SK-N-SH (cell line): Measurements from ENCODE around the gene SPIRE2. TPM values are rescaled to one million over a fixed set of nuclear protein-coding genes. Genes with fewer than 3 reads are reported as not detected.

Source experiments
- CTCF ChIA-PET: fragments of 300-600, 350-600 bp; formaldehyde crosslinking; extraction: SDS; loops from one replicate; lab custom pipeline; 2021; lab: Yijun Ruan, JAX
- POLR2A ChIA-PET: fragments of 350-600 bp; sonication (Branson Sonifier 250); formaldehyde crosslinking; extraction: SDS; loops from one replicate; lab custom pipeline; 2020; ENCODE audit warnings: antibody characterized with exemption, inconsistent platforms; lab: Yijun Ruan, JAX
- DNase-seq: peaks from one replicate; pipeline ENCODE4 v3.0.0; 2012
- H2AFZ ChIP-seq: fragments of 200-600 bp; sonication (generic); 2 replicates; pipeline ENCODE4 v1.8.1; 2016; ENCODE audit warnings: antibody characterized with exemption, mild to moderate bottlenecking, low read depth
- H3F3A ChIP-seq: fragments of 200-600 bp; sonication (generic); replicated peaks from 2 replicates; pipeline ENCODE3; 2016; ENCODE audit warnings: antibody characterized with exemption, mild to moderate bottlenecking; ENCODE audit not compliant: insufficient read depth
- H3K27ac ChIP-seq, 2 experiments: fragments of 200-500 bp in 1 of 2; fragments of 200-600 bp in 1 of 2; sonication (Bioruptor generic) in 1 of 2; sonication (generic), shearing (Covaris generic) in 1 of 2; 2 replicates each; pipeline versions ENCODE4 v1.5.1 to v1.6.1; 2014 to 2016; ENCODE audit warnings: low read depth in 2 of 2, inconsistent platforms in 1 of 2, low read length in 1 of 2, mild to moderate bottlenecking in 1 of 2, mixed read lengths in 1 of 2
- H3K27me3 ChIP-seq: fragments of 200-600 bp; sonication (generic), shearing (Covaris generic); 2 replicates; pipeline ENCODE4 v1.6.1; 2016; ENCODE audit warnings: mixed run types; ENCODE audit not compliant: insufficient read depth
- H3K36me3 ChIP-seq, 2 experiments: fragments of 200-500 bp in 1 of 2; fragments of 200-600 bp in 1 of 2; sonication (Bioruptor generic) in 1 of 2; sonication (generic) in 1 of 2; replicated peaks in 1 of 2; 2 replicates each; pipeline versions ENCODE3 to v1.5.1; 2014 to 2016; ENCODE audit warnings: low read length in 1 of 2, mild to moderate bottlenecking in 1 of 2; ENCODE audit not compliant: insufficient read depth in 2 of 2, control insufficient read depth in 1 of 2
- H3K4me1 ChIP-seq, 2 experiments: fragments of 200-500 bp in 1 of 2; fragments of 200-600 bp in 1 of 2; sonication (Bioruptor generic) in 1 of 2; sonication (generic), shearing (Covaris generic) in 1 of 2; 2 replicates each; pipeline versions ENCODE4 v1.5.1 to v1.6.1; 2014 to 2016; ENCODE audit warnings: low read depth in 1 of 2, low read length in 1 of 2, mixed run types in 1 of 2; ENCODE audit not compliant: insufficient read depth in 2 of 2, control insufficient read depth in 1 of 2
- H3K4me2 ChIP-seq: fragments of 200-600 bp; sonication (generic), shearing (Covaris generic); 2 replicates; pipeline ENCODE4 v1.6.1; 2017; ENCODE audit warnings: mixed run types
- H3K4me3 ChIP-seq, 2 experiments: fragments of 200-500 bp in 1 of 2; fragments of 200-600 bp in 1 of 2; sonication (Bioruptor generic) in 1 of 2; sonication (generic), shearing (Covaris generic) in 1 of 2; 2 replicates each; pipeline versions ENCODE4 v1.5.1 to v1.8.1; 2014 to 2016; ENCODE audit warnings: low read depth in 2 of 2, inconsistent platforms in 1 of 2, low read length in 1 of 2, mild to moderate bottlenecking in 1 of 2, mixed read lengths in 1 of 2, moderate library complexity in 1 of 2
- H3K79me2 ChIP-seq: fragments of 200-600 bp; sonication (generic); 2 replicates; pipeline ENCODE4 v1.8.1; 2017; ENCODE audit warnings: mild to moderate bottlenecking; ENCODE audit not compliant: insufficient read depth
- H3K9ac ChIP-seq: fragments of 200-600 bp; sonication (generic); 2 replicates; pipeline ENCODE4 v1.6.1; 2017; ENCODE audit warnings: mixed run types
- H3K9me2 ChIP-seq: fragments of 200-600 bp; sonication (generic); 2 replicates; pipeline ENCODE4 v1.6.1; 2017; ENCODE audit warnings: mixed run types
- H3K9me3 ChIP-seq: fragments of 200-600 bp; sonication (generic); 2 replicates; pipeline ENCODE4 v1.6.1; 2017; ENCODE audit warnings: mixed run types, mild to moderate bottlenecking, moderate library complexity
- H4K20me1 ChIP-seq: fragments of 200-600 bp; sonication (generic); 2 replicates; pipeline ENCODE4 v1.6.1; 2017; ENCODE audit warnings: mild to moderate bottlenecking, mixed run types; ENCODE audit not compliant: insufficient read depth
- CHD2 ChIP-seq: fragments of 150-350 bp; IDR thresholded peaks from 2 replicates; pipeline ENCODE4 v1.6.1; 2018; ENCODE audit warnings: low read length; ENCODE audit not compliant: partially characterized antibody
- ELF1 ChIP-seq: IDR thresholded peaks from 2 replicates; pipeline ENCODE4 v1.4.0; 2012
- EP300 ChIP-seq, 2 experiments: IDR thresholded peaks; 2 replicates each; pipeline versions ENCODE4 v1.4.0 to v1.6.1; 2012; ENCODE audit warnings: borderline replicate concordance in 1 of 2, low read depth in 1 of 2, low read length in 1 of 2
- GATA2 ChIP-seq: sonication (generic); formaldehyde crosslinking; IDR thresholded peaks from 2 replicates; pipeline ENCODE4 v1.5.0; 2020; ENCODE audit warnings: mild to moderate bottlenecking, missing genetic modification reagents
- NFIC ChIP-seq: IDR thresholded peaks from 2 replicates; pipeline ENCODE4 v1.4.0; 2012; ENCODE audit warnings: borderline replicate concordance
- RCOR1 ChIP-seq: fragments of 150-350 bp; IDR thresholded peaks from 2 replicates; pipeline ENCODE4 v1.6.1; 2017; ENCODE audit warnings: antibody characterized with exemption, low read length
- TCF12 ChIP-seq: IDR thresholded peaks from 2 replicates; pipeline ENCODE4 v1.4.0; 2012
- WGBS: methylation state at CpG from one replicate; pipeline ENCODE4 v1.1.6; 2017; ENCODE audit warnings: low lambda C conversion rate; 5-methylcytosine and 5-hydroxymethylcytosine counted together
- polyA plus RNA-seq, 3 experiments: library from polyadenylated mRNA; depleted of rRNA; stranded (reverse); fragments of >200 nt; gene quantifications; 2 replicates each; pipeline ENCODE4 v1.2.3, GENCODE V29; 2012
- TF ChIP-seq, protein P1 (sequence below): IDR thresholded peaks from 2 replicates; pipeline ENCODE4 v1.6.1; 2012; ENCODE audit warnings: mild to moderate bottlenecking, low read depth, low read length, moderate library complexity

The SPIRE2 gene
- polyA plus RNA-seq, 1 of the 3 experiments (the other 2 are of a cell fraction): 15.3 TPM

GRCh38 chr16:89786474-89787364 is 41.6 kb upstream of the SPIRE2 start (continued):
- TF ChIP-seq, protein P1, sequence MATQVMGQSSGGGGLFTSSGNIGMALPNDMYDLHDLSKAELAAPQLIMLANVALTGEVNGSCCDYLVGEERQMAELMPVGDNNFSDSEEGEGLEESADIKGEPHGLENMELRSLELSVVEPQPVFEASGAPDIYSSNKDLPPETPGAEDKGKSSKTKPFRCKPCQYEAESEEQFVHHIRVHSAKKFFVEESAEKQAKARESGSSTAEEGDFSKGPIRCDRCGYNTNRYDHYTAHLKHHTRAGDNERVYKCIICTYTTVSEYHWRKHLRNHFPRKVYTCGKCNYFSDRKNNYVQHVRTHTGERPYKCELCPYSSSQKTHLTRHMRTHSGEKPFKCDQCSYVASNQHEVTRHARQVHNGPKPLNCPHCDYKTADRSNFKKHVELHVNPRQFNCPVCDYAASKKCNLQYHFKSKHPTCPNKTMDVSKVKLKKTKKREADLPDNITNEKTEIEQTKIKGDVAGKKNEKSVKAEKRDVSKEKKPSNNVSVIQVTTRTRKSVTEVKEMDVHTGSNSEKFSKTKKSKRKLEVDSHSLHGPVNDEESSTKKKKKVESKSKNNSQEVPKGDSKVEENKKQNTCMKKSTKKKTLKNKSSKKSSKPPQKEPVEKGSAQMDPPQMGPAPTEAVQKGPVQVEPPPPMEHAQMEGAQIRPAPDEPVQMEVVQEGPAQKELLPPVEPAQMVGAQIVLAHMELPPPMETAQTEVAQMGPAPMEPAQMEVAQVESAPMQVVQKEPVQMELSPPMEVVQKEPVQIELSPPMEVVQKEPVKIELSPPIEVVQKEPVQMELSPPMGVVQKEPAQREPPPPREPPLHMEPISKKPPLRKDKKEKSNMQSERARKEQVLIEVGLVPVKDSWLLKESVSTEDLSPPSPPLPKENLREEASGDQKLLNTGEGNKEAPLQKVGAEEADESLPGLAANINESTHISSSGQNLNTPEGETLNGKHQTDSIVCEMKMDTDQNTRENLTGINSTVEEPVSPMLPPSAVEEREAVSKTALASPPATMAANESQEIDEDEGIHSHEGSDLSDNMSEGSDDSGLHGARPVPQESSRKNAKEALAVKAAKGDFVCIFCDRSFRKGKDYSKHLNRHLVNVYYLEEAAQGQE: no peak
- TF ChIP-seq NFIC: no peak
- peak; percentile 95 for TF ChIP-seq GATA2
- TF ChIP-seq EP300 (IDR thresholded peaks at IDR 0.05; ENCODE audit: borderline replicate concordance in 1 of 2, low read depth in 1 of 2, low read length in 1 of 2): peak in 1 of 2 experiments; percentile 96; a peak in 2 of 4 replicates
- TF ChIP-seq TCF12: peak; percentile 68; the same call in 1 of the 2 replicates
- no peak for TF ChIP-seq ELF1
- TF ChIP-seq CHD2: peak; percentile 78

DNA sequence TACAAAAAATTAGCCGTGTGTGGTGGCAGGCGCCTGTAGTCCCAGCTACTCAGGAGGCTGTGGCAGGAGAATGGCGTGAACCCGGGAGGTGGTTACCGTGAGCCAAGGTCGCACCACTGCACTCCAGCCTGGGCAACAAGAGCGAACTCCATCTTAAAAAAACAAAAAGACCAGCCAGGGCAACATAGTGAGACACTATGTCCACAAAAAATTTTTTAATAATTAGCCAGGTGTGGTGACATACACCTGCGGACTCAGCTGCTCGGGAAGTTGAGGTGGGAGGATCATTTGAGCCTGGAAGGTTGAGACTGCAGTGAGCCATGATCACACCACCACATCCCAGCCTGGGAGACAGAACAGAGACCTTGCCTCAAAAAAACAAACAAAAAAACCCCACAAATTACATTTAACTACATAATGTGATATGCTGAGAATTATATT is 40.9 kb upstream of the SPIRE2 start:
- Histone ChIP-seq H3F3A (no peaks in the 10 kb centered on the region), H4K20me1 (no peaks in the 10 kb centered on the region), H3K9me3 (no peaks in the 10 kb centered on the region), H3K4me2 (no peak overlapping the region), H3K9me2 (no peaks in the 10 kb centered on the region), H3K36me3 (peaks cover 5 to 16% of the 10 kb centered on the region in 2 experiments), H3K27me3 (no peaks in the 10 kb centered on the region), H3K79me2 (no peaks in the 10 kb centered on the region), H3K9ac (no peak overlapping the region), H3K27ac (peak overlapping the region in 1 of 2 experiments; percentile 36; a peak in 1 of 4 replicates), H2AFZ (no peak overlapping the region), H3K4me1 (peaks cover 0 to 9% of the 10 kb centered on the region in 2 experiments; a peak in 1 of 4 replicates), H3K4me3 (no peak overlapping the region)
- no peak for DNase-seq
- ChIA-PET CTCF (interaction anchor here (1.3 to 5.4 kb wide), 3 partner anchors 24 to 73 kb away, joined by 4 to 31 read pairs (median 6); no protein-coding TSS in a partner anchor), POLR2A (no interaction called here)
- 99% methylated on average over 9 of the region's 9 CpGs for WGBS
- no peak for TF ChIP-seq RCOR1
